GM03348 (cell line): Measurements from ENCODE around the gene ZFAND3.

Source experiments
- DNase-seq: peaks from one replicate; pipeline ENCODE4 v3.0.0; 2012; ENCODE audit warnings: low spot score

The ZFAND3 gene

GRCh38 chr6:38154731-38155130 lies 335.2 kb downstream of the ZFAND3 start:
- no peak for DNase-seq

GRCh38 chr6:38155144-38155543 lies 335.6 kb downstream of the ZFAND3 start:
- DNase-seq = no peak

GRCh38 chr6:38155621-38156204 lies 336.2 kb downstream of the ZFAND3 start:
- DNase-seq = no peak

GRCh38 chr6:38156818-38157565 lies 337.5 kb downstream of the ZFAND3 start:
- no peak for DNase-seq

GRCh38 chr6:38157905-38158304 lies 338.4 kb downstream of the ZFAND3 start:
- DNase-seq = no peak

- DNase-seq = no peak
Observed at GRCh38 chr6:38158762-38159350, 339.3 kb downstream of the ZFAND3 start.

- no peak for DNase-seq
Observed at GRCh38 chr6:38159596-38159995, 340.1 kb downstream of the ZFAND3 start.

- DNase-seq = no peak
Observed at GRCh38 chr6:38160831-38161230, 341.3 kb downstream of the ZFAND3 start.

GRCh38 chr6:38161331-38161730 lies 341.8 kb downstream of the ZFAND3 start:
- DNase-seq = no peak

- DNase-seq = no peak
Observed at GRCh38 chr6:38161754-38162492, 342.4 kb downstream of the ZFAND3 start.

- no peak for DNase-seq
Observed at GRCh38 chr6:38162493-38163185, 343.1 kb downstream of the ZFAND3 start.

GRCh38 chr6:38163186-38164130 lies 343.9 kb downstream of the ZFAND3 start:
- no peak for DNase-seq

GRCh38 chr6:38164131-38164481 lies 344.6 kb downstream of the ZFAND3 start:
- DNase-seq = no peak

- no peak for DNase-seq
Observed at GRCh38 chr6:38164671-38165108, 345.2 kb downstream of the ZFAND3 start.

GRCh38 chr6:38166411-38167240 lies 347.1 kb downstream of the ZFAND3 start:
- no peak for DNase-seq

GRCh38 chr6:38167598-38167997 lies 348.1 kb downstream of the ZFAND3 start:
- DNase-seq = no peak

GRCh38 chr6:38168126-38168525 lies 348.6 kb downstream of the ZFAND3 start:
- DNase-seq = no peak

- DNase-seq = no peak
Observed at GRCh38 chr6:38168699-38169098, 349.2 kb downstream of the ZFAND3 start.

- no peak for DNase-seq
Observed at GRCh38 chr6:38169221-38169976, 349.9 kb downstream of the ZFAND3 start.
